ENCODE measurements around the gene PRDM12. TPM values are rescaled to one million over a fixed set of nuclear protein-coding genes. Genes with fewer than 3 reads are reported as not detected.
A peak's percentile ranks its signal among the peaks of the same experiment; 100 is the strongest.

Gene PRDM12
- total RNA-seq, 1 experiment from 2014 or later = not detected

DNA sequence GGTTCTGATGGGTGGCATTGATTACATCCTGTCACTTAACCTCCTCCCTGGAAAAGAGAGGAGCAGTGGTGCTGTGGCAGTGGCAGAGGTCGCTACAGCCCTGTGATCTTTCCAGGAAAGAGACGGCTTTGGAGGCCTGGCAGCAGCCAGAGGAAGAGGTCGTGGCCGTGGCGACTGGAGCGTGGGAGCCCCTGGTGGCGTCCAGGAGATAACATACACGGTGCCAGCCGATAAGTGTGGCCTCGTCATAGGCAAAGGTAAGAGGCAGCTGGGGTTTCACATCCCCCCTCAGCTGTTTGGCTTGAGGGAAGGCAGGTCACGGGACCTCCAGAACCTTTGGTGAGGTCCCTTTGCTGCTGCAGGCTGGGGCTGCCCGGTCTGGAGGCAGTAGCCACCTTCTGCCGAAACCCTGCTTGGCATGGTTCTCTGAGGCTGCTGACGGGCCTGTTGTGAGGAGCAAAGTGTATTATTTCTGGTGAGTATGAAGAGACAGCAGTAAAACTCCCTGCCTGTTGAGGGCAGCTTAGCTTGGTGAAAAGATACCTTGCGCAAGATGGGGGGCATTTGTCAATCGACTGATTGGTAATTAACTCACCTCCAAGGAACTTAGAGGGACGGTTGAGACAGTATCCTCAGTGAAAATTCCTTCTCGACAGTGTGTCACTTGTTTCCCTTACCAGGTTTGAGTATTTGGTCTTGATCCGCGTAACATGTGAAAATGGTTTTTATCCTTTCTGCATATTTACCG lies 38.0 kb upstream of the PRDM12 start:
- H3K27me3 Mint-ChIP-seq (ENCODE audit: low read depth) = no peaks in the 10 kb centered on the region; the same call in 1 of the 2 replicates
- Histone ChIP-seq H3K4me2 (ENCODE audit: insufficient read depth, insufficient read length, low read length) (no peak overlapping the region), H4K20me1 (ENCODE audit: control insufficient read depth, insufficient read depth, insufficient read length) (no peaks in the 10 kb centered on the region), H4K8ac (replicated peaks; ENCODE audit: insufficient read length, low read depth, low read length) (no peak overlapping the region), H2BK120ac (ENCODE audit: low read depth, low read length, poor library complexity, severe bottlenecking) (no peak overlapping the region), H2BK5ac (ENCODE audit: insufficient read length, low read length) (no peak overlapping the region), H3K18ac (ENCODE audit: insufficient read length, low read depth, low read length) (no peak overlapping the region), H3K27me3 (ENCODE audit: insufficient read depth, low read length) (no peaks in the 10 kb centered on the region), H3K56ac (ENCODE audit: insufficient read length, low read depth, low read length) (no peak overlapping the region), H3K27ac (ENCODE audit: insufficient read length, low read depth, low read length) (no peak overlapping the region), H3T11ph (ENCODE audit: low read length) (no peak overlapping the region), H3K4me1 (ENCODE audit: insufficient read depth, low read length) (peaks cover 4% of the 10 kb centered on the region; the same call in 1 of the 2 replicates), H3K79me2 (ENCODE audit: insufficient read depth, low read length) (no peaks in the 10 kb centered on the region), H4K5ac (ENCODE audit: insufficient read length, low read depth, low read length) (no peak overlapping the region), H2BK12ac (ENCODE audit: insufficient read length, low read depth, low read length) (no peak overlapping the region), H4K91ac (ENCODE audit: insufficient read length, low read depth, low read length) (no peak overlapping the region), H2AK5ac (ENCODE audit: insufficient read length, low read length) (no peak overlapping the region), H3K23ac (ENCODE audit: insufficient read length, low read depth, low read length) (no peak overlapping the region), H3K4ac (ENCODE audit: low read depth, low read length) (no peak overlapping the region), H2BK15ac (ENCODE audit: low read depth, low read length) (no peak overlapping the region), H3K9ac (ENCODE audit: extremely low read depth, insufficient read length, low read length) (no peak overlapping the region), H2BK20ac (ENCODE audit: low read depth, low read length, poor library complexity, severe bottlenecking) (no peak overlapping the region), H3K79me1 (ENCODE audit: insufficient read depth, low read depth, low read length, poor library complexity, severe bottlenecking) (no peaks in the 10 kb centered on the region), H3K14ac (ENCODE audit: insufficient read depth, low read length) (no peak overlapping the region), H3K23me2 (ENCODE audit: insufficient read length, low read depth, low read length, poor library complexity, severe bottlenecking) (no peaks in the 10 kb centered on the region), H2AFZ (ENCODE audit: low read length) (no peak overlapping the region), H3K9me3 (ENCODE audit: control insufficient read depth, low read depth, low read length) (no peaks in the 10 kb centered on the region)
- WGBS (ENCODE audit: extremely low coverage, insufficient read length, low lambda C conversion rate) = no CpG with 5 or more reads among the region's 21 CpGs
- DNase-seq = peak; percentile 40
- peaks cover 34 to 72% (median 69%) of the 10 kb centered on the region in 3 experiments; a peak in 6 of 7 replicates for H3K36me3 Mint-ChIP-seq (ENCODE audit: insufficient read depth in 1 of 3, low read depth in 3 of 3)
- H3K27ac Mint-ChIP-seq = peak overlapping the region; percentile 57 to 85 (median 57); a peak in 4 of 7 replicates
- peaks cover 30 to 37% of the 10 kb centered on the region in 2 experiments for H3K4me1 Mint-ChIP-seq
- H3K9me3 Mint-ChIP-seq = no peaks in the 10 kb centered on the region; a peak in 1 of 5 replicates
- TF ChIP-seq, protein P1, sequence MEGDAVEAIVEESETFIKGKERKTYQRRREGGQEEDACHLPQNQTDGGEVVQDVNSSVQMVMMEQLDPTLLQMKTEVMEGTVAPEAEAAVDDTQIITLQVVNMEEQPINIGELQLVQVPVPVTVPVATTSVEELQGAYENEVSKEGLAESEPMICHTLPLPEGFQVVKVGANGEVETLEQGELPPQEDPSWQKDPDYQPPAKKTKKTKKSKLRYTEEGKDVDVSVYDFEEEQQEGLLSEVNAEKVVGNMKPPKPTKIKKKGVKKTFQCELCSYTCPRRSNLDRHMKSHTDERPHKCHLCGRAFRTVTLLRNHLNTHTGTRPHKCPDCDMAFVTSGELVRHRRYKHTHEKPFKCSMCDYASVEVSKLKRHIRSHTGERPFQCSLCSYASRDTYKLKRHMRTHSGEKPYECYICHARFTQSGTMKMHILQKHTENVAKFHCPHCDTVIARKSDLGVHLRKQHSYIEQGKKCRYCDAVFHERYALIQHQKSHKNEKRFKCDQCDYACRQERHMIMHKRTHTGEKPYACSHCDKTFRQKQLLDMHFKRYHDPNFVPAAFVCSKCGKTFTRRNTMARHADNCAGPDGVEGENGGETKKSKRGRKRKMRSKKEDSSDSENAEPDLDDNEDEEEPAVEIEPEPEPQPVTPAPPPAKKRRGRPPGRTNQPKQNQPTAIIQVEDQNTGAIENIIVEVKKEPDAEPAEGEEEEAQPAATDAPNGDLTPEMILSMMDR (conservative IDR thresholded peaks at IDR 0.05) = peak; percentile 36; the same call in 2 of the 3 replicates
- no peak overlapping the region for H3K4me3 Mint-ChIP-seq
